COR-L47 (cell line): Measurements from ENCODE around the gene ADGRL3.
A peak's percentile ranks its signal among the peaks of the same experiment; 100 is the strongest.

Experiments
- DNase-seq: peaks from one replicate; lab custom pipeline; 2025; lab: John Stamatoyannopoulos, UW

Gene ADGRL3

GRCh38 chr4:61277785-61278760, 77.9 kb downstream of the ADGRL3 start:
- peak; percentile 89 for DNase-seq

GRCh38 chr4:61292322-61292721, 92.2 kb downstream of the ADGRL3 start:
- DNase-seq = no peak

GRCh38 chr4:61293707-61294400, 93.7 kb downstream of the ADGRL3 start:
- peak; percentile 29 for DNase-seq

GRCh38 chr4:61294936-61295335, 94.8 kb downstream of the ADGRL3 start:
- DNase-seq = no peak

- DNase-seq = no peak
These were observed 96.0 kb downstream of the ADGRL3 start for GRCh38 chr4:61296144-61296543.

GRCh38 chr4:61298178-61298740, 98.1 kb downstream of the ADGRL3 start:
- no peak for DNase-seq

GRCh38 chr4:61299316-61299715, 99.2 kb downstream of the ADGRL3 start:
- no peak for DNase-seq

GRCh38 chr4:61300266-61300844, 100.2 kb downstream of the ADGRL3 start:
- no peak for DNase-seq

GRCh38 chr4:61301271-61301670, 101.1 kb downstream of the ADGRL3 start:
- peak; percentile 35 for DNase-seq

GRCh38 chr4:61308033-61308432, 107.9 kb downstream of the ADGRL3 start:
- no peak for DNase-seq

- no peak for DNase-seq
These were observed 109.5 kb downstream of the ADGRL3 start for GRCh38 chr4:61309616-61310015.

- no peak for DNase-seq
These were observed 112.4 kb downstream of the ADGRL3 start for GRCh38 chr4:61312526-61312925.

- DNase-seq = no peak
These were observed 118.3 kb downstream of the ADGRL3 start for GRCh38 chr4:61318431-61318830.

GRCh38 chr4:61319156-61319555, 119.0 kb downstream of the ADGRL3 start:
- no peak for DNase-seq

- DNase-seq = no peak
These were observed 120.0 kb downstream of the ADGRL3 start for GRCh38 chr4:61320154-61320553.

- DNase-seq = no peak
These were observed 120.5 kb downstream of the ADGRL3 start for GRCh38 chr4:61320631-61321030.

GRCh38 chr4:61332693-61333092, 132.6 kb downstream of the ADGRL3 start:
- DNase-seq = no peak

GRCh38 chr4:61333490-61333889, 133.4 kb downstream of the ADGRL3 start:
- no peak for DNase-seq

GRCh38 chr4:61335241-61335763, 135.2 kb downstream of the ADGRL3 start:
- DNase-seq = no peak

GRCh38 chr4:61336488-61336887, 136.4 kb downstream of the ADGRL3 start:
- DNase-seq = peak; percentile 62

GRCh38 chr4:61336916-61337315, 136.8 kb downstream of the ADGRL3 start:
- peak; percentile 57 for DNase-seq

- no peak for DNase-seq
These were observed 141.9 kb downstream of the ADGRL3 start for GRCh38 chr4:61342061-61342460.
